GM23338 (cell line): Measurements from ENCODE around the gene UBE2Z. TPM values are rescaled to one million over a fixed set of nuclear protein-coding genes. Genes with fewer than 3 reads are reported as not detected.
"Not testable (repeated sequence)": the region's sequence is repeated elsewhere in the genome, so short reads cannot be mapped to it uniquely, and the experiment has no call there.

Source experiments
- ATAC-seq: fragments of 200-7000 bp; cut with Tn5 transposase; 3 replicates; pipeline ENCODE4 v1.9.1; 2020
- DNase-seq: peaks from one replicate; pipeline ENCODE4 v3.0.0-alpha.2; 2015; ENCODE audit warnings: low spot score
- H2AFZ ChIP-seq: fragments of 200-600 bp; sonication (generic); 2 replicates; pipeline ENCODE4 v1.8.0; 2016; ENCODE audit warnings: antibody characterized with exemption, mild to moderate bottlenecking, moderate library complexity
- H3F3A ChIP-seq: fragments of 200-600 bp; sonication (generic); replicated peaks from 2 replicates; pipeline ENCODE4 v1.8.0; 2017; ENCODE audit warnings: antibody characterized with exemption, mixed run types, low read depth
- H3K27ac ChIP-seq: fragments of 200-600 bp; sonication (generic); 2 replicates; pipeline ENCODE4 v1.6.1; 2016; ENCODE audit warnings: low read depth
- H3K27me3 ChIP-seq: fragments of 200-600 bp; sonication (generic); 2 replicates; pipeline ENCODE4 v1.8.0; 2016; ENCODE audit warnings: mild to moderate bottlenecking, mixed run types, moderate library complexity; ENCODE audit not compliant: insufficient read depth
- H3K36me3 ChIP-seq: fragments of 200-600 bp; sonication (generic); 2 replicates; pipeline ENCODE4 v1.8.0; 2016; ENCODE audit warnings: mild to moderate bottlenecking; ENCODE audit not compliant: insufficient read depth
- H3K4me1 ChIP-seq: fragments of 200-600 bp; sonication (generic); 2 replicates; pipeline ENCODE4 v1.8.0; 2016; ENCODE audit warnings: mild to moderate bottlenecking, moderate library complexity; ENCODE audit not compliant: insufficient read depth
- H3K4me2 ChIP-seq: fragments of 200-600 bp; sonication (generic); 2 replicates; pipeline ENCODE4 v1.7.1; 2017; ENCODE audit warnings: mixed run types
- H3K4me3 ChIP-seq: fragments of 200-600 bp; sonication (generic); 2 replicates; pipeline ENCODE4 v1.6.1; 2016; ENCODE audit warnings: mixed run types
- H3K79me2 ChIP-seq: fragments of 200-600 bp; sonication (generic); replicated peaks from 2 replicates; pipeline ENCODE4 v1.8.0; 2017; ENCODE audit warnings: mild to moderate bottlenecking; ENCODE audit not compliant: insufficient read depth
- H3K9me2 ChIP-seq: fragments of 200-600 bp; sonication (generic); 2 replicates; pipeline ENCODE4 v1.8.0; 2017; ENCODE audit not compliant: insufficient read depth
- H4K20me1 ChIP-seq: fragments of 200-600 bp; sonication (generic); replicated peaks from 2 replicates; pipeline ENCODE4 v1.8.0; 2017; ENCODE audit warnings: mild to moderate bottlenecking; ENCODE audit not compliant: insufficient read depth
- H3K27ac Mint-ChIP-seq: 2 replicates; pipeline ENCODE4 v1.8.0; 2020; ENCODE audit warnings: inconsistent platforms, mild to moderate bottlenecking, moderate library complexity, mixed read lengths
- H3K27me3 Mint-ChIP-seq: 3 replicates; pipeline ENCODE4 v1.8.0; 2022; ENCODE audit warnings: low read depth, mild to moderate bottlenecking, moderate library complexity, mixed read lengths, inconsistent platforms; ENCODE audit not compliant: insufficient read depth, poor library complexity
- H3K36me3 Mint-ChIP-seq: 3 replicates; pipeline ENCODE4 v1.8.0; 2021; ENCODE audit warnings: low read depth, mild to moderate bottlenecking, inconsistent platforms, moderate library complexity, mixed read lengths
- H3K4me1 Mint-ChIP-seq: 3 replicates; pipeline ENCODE4 v1.8.0; 2020; ENCODE audit warnings: mild to moderate bottlenecking, inconsistent platforms, mixed read lengths
- H3K4me3 Mint-ChIP-seq: 3 replicates; pipeline ENCODE4 v1.8.0; 2021; ENCODE audit warnings: moderate library complexity, mild to moderate bottlenecking, inconsistent platforms, mixed read lengths
- H3K9me3 Mint-ChIP-seq: 3 replicates; pipeline ENCODE4 v1.8.0; 2020; ENCODE audit warnings: moderate library complexity, mild to moderate bottlenecking, inconsistent platforms, mixed read lengths
- CTCF ChIP-seq, 2 experiments: fragments of 200-600 bp in 1 of 2; sonication (generic) in 1 of 2; conservative IDR thresholded peaks; 2 replicates each; pipeline versions ENCODE4 v1.5.1 to v1.6.1; 2016 to 2017; ENCODE audit warnings: antibody characterized with exemption in 2 of 2, low read depth in 2 of 2, mild to moderate bottlenecking in 2 of 2, moderate library complexity in 1 of 2
- EZH2phosphoT487 ChIP-seq: fragments of 200-600 bp; sonication (generic); IDR thresholded peaks from one replicate; pipeline ENCODE4 v1.8.1; 2018; ENCODE audit warnings: antibody characterized with exemption; ENCODE audit not compliant: unreplicated experiment
- POLR2AphosphoS5 ChIP-seq: IDR thresholded peaks from 2 replicates; pipeline ENCODE4 v1.6.1; 2016; ENCODE audit warnings: antibody characterized with exemption, low read depth
- STAT1 ChIP-seq: IDR thresholded peaks from one replicate; pipeline ENCODE4 v1.6.1; 2016; ENCODE audit warnings: antibody characterized with exemption; ENCODE audit not compliant: unreplicated experiment
- ZNF462 ChIP-seq: fragments of 250-450 bp; sonication (Bioruptor Pico); IDR thresholded peaks from 2 replicates; pipeline ENCODE4 v1.5.0; 2020; ENCODE audit warnings: mild to moderate bottlenecking, moderate library complexity
- polyA plus RNA-seq: library from polyadenylated mRNA; unstranded; fragments of >200 nt; fragmentation: Nextera tagmentation; extraction: Ambion mirVana; gene quantifications from 2 replicates; pipeline ENCODE4 v1.2.1, GENCODE V29; 2016
- total RNA-seq: library from RNA; depleted of rRNA; stranded (reverse); fragments of >200 nt; shearing (Covaris generic); gene quantifications from 2 replicates; pipeline ENCODE4 v1.2.3, GENCODE V29; 2014

UBE2Z gene
- total and polyA plus RNA-seq, 2 experiments from 2014 or later = 34.1 to 78.5 TPM

GRCh38 chr17:48871551-48872351 is 36.5 kb upstream of the UBE2Z start (continued):
- TF ChIP-seq ZNF462 (CRISPR knock-in tag) (no peak), STAT1 (no peak), EZH2phosphoT487 (no peak), CTCF (conservative IDR thresholded peaks at IDR 0.05; ENCODE audit: low read depth in 2 of 2) (no peak), POLR2AphosphoS5 (no peak)

- not testable (repeated sequence) for H3K27ac Mint-ChIP-seq, H3K36me3 Mint-ChIP-seq, H3K4me3 Mint-ChIP-seq
Measured at GRCh38 chr17:48872409-48872808, 35.8 kb upstream of the UBE2Z start.

More at GRCh38 chr17:48872409-48872808, 35.8 kb upstream of the UBE2Z start:
- not testable (repeated sequence) for H4K20me1 ChIP-seq, H3K4me2 ChIP-seq, H3K27me3 Mint-ChIP-seq, H3K79me2 ChIP-seq, H3K9me2 ChIP-seq, H3F3A ChIP-seq, H3K4me1 Mint-ChIP-seq, H3K36me3 ChIP-seq, DNase-seq, H3K4me3 ChIP-seq, H3K9me3 Mint-ChIP-seq, H3K27me3 ChIP-seq, ATAC-seq, H2AFZ ChIP-seq, H3K4me1 ChIP-seq, H3K27ac ChIP-seq
